HepG2 (cell line): ENCODE data around the gene RPRD2. TPM values are rescaled to one million over a fixed set of nuclear protein-coding genes. Genes with fewer than 3 reads are reported as not detected.

Experiments
- ATAC-seq: fragments of 200-7000 bp; cut with Tn5 transposase; 3 replicates; pipeline ENCODE4 v1.9.1; 2020; ENCODE audit warnings: mild to moderate bottlenecking, moderate library complexity
- BruUV-seq: library from RNA; stranded (reverse); fragments of 400-500 nt; replicated peaks from 2 replicates; lab custom pipeline; 2021; lab: Mats Ljungman, UMichigan
- CTCF ChIA-PET: fragments of 300-600 bp; formaldehyde crosslinking; extraction: SDS; loops from one replicate; lab custom pipeline; 2021; ENCODE audit warnings: low total read pairs, inconsistent platforms, low intra/inter-chr PET ratio; lab: Yijun Ruan, JAX
- POLR2A ChIA-PET: fragments of 350-600 bp; sonication (Branson Sonifier 250); formaldehyde crosslinking; loops from one replicate; lab custom pipeline; 2020; ENCODE audit warnings: antibody characterized with exemption, inconsistent platforms; lab: Yijun Ruan, JAX
- DNase-seq: peaks from one replicate; pipeline ENCODE4 v3.0.0-alpha.2; 2015; ENCODE audit warnings: low spot score
- FAIRE-seq: peaks from 3 replicates; lab custom pipeline; 2011; peaks lifted over from hg19 to GRCh38; lab: Jason Lieb, UNC
- H2AFZ ChIP-seq: one replicate; pipeline ENCODE4 v1.6.1; 2011; ENCODE audit warnings: low read length, inconsistent platforms
- H3K27ac ChIP-seq: fragments of 300-600 bp; 3 replicates; pipeline ENCODE4 v1.8.0; 2011; ENCODE audit warnings: mixed run types, mild to moderate bottlenecking, mixed read lengths, low read length, inconsistent platforms; ENCODE audit not compliant: insufficient read depth; ENCODE audit errors: extremely low read length
- H3K27me3 ChIP-seq, 2 experiments: fragments of 200-600 bp in 1 of 2; 2 replicates in 1 of 2; 3 replicates in 1 of 2; pipeline versions ENCODE4 v1.6.0 to v1.8.0; 2011; ENCODE audit warnings: low read length in 2 of 2, mild to moderate bottlenecking in 2 of 2, moderate library complexity in 2 of 2, inconsistent platforms in 1 of 2; ENCODE audit not compliant: insufficient read depth in 2 of 2, control insufficient read depth in 1 of 2
- H3K36me3 ChIP-seq, 2 experiments: fragments of 200-600 bp in 1 of 2; replicated peaks in 1 of 2; 2 replicates in 1 of 2; 3 replicates in 1 of 2; pipeline versions ENCODE4 v1.5.1 to v1.8.0; 2011; ENCODE audit warnings: low read length in 2 of 2, inconsistent platforms in 1 of 2; ENCODE audit not compliant: insufficient read depth in 2 of 2, control insufficient read depth in 1 of 2
- H3K4me1 ChIP-seq: 2 replicates; pipeline ENCODE4 v1.5.1; 2012; ENCODE audit warnings: low read length, inconsistent platforms; ENCODE audit not compliant: insufficient read depth
- H3K4me2 ChIP-seq: 2 replicates; pipeline ENCODE4 v1.6.0; 2011; ENCODE audit warnings: low read depth, low read length, inconsistent platforms
- H3K4me3 ChIP-seq, 3 experiments: fragments of 200-600 bp in 1 of 3; sonication (generic), shearing (Covaris generic) in 1 of 3; replicated peaks in 1 of 3; 2 replicates each; pipeline ENCODE4 v1.5.1; 2011 to 2016; ENCODE audit warnings: low read length in 3 of 3, inconsistent platforms in 2 of 3, low read depth in 2 of 3, mild to moderate bottlenecking in 2 of 3, control low read depth in 1 of 3, mixed read lengths in 1 of 3; ENCODE audit not compliant: insufficient read depth in 1 of 3
- H3K79me2 ChIP-seq: one replicate; pipeline ENCODE4 v1.6.1; 2011; ENCODE audit warnings: low read length, inconsistent platforms; ENCODE audit not compliant: insufficient read depth
- H3K9ac ChIP-seq: 2 replicates; pipeline ENCODE4 v1.6.0; 2011; ENCODE audit warnings: mild to moderate bottlenecking, low read depth, low read length, inconsistent platforms; ENCODE audit not compliant: insufficient read depth
- H3K9me3 ChIP-seq: 2 replicates; pipeline ENCODE4 v1.5.1; 2012; ENCODE audit warnings: mild to moderate bottlenecking, low read length
- H4K20me1 ChIP-seq: 2 replicates; pipeline ENCODE4 v1.6.0; 2011; ENCODE audit warnings: inconsistent platforms, mild to moderate bottlenecking, low read length, moderate library complexity; ENCODE audit not compliant: insufficient read depth
- BRCA1 ChIP-seq: sonication (generic); formaldehyde crosslinking; IDR thresholded peaks from 2 replicates; pipeline ENCODE4 v1.4.0; 2020; ENCODE audit warnings: missing genetic modification reagents
- DBP ChIP-seq: sonication (generic); formaldehyde crosslinking; IDR thresholded peaks from 2 replicates; pipeline ENCODE4 v1.4.0; 2020; ENCODE audit warnings: missing genetic modification reagents; ENCODE audit errors: not compliant biosample characterization
- DNMT1 ChIP-seq: sonication (generic); formaldehyde crosslinking; IDR thresholded peaks from 2 replicates; pipeline ENCODE4 v1.5.1; 2020; ENCODE audit warnings: mild to moderate bottlenecking, missing genetic modification reagents
- ERF ChIP-seq: IDR thresholded peaks from 2 replicates; pipeline ENCODE4 v1.6.1; 2018; ENCODE audit warnings: missing biosample characterization, missing genetic modification reagents
- IRX3 ChIP-seq: sonication (generic); formaldehyde crosslinking; IDR thresholded peaks from 2 replicates; pipeline ENCODE4 v1.8.1; 2023; ENCODE audit warnings: mild to moderate bottlenecking, low read depth, missing genetic modification reagents, borderline replicate concordance
- ISL2 ChIP-seq: sonication (generic); formaldehyde crosslinking; IDR thresholded peaks from 2 replicates; pipeline ENCODE4 v1.5.0; 2020; ENCODE audit warnings: missing genetic modification reagents
- LCORL ChIP-seq, 2 experiments: fragments of 450-650 bp in 1 of 2; sonication (generic) in 1 of 2; formaldehyde crosslinking in 1 of 2; IDR thresholded peaks; 2 replicates each; pipeline versions ENCODE4 v1.5.0 to v1.6.1; 2017 to 2020; ENCODE audit warnings: antibody characterized with exemption in 1 of 2, missing genetic modification reagents in 1 of 2
- PHF21A ChIP-seq: sonication (generic); formaldehyde crosslinking; IDR thresholded peaks from 2 replicates; pipeline ENCODE4 v1.5.0; 2020; ENCODE audit warnings: mild to moderate bottlenecking, missing genetic modification reagents
- SRSF9 ChIP-seq: fragments of 200-400 bp; formaldehyde crosslinking; IDR thresholded peaks from 2 replicates; pipeline ENCODE4 v1.6.1; 2018; ENCODE audit warnings: borderline replicate concordance, mild to moderate bottlenecking, low read depth, low read length; ENCODE audit not compliant: insufficient read depth, poor library complexity, severe bottlenecking
- ZBTB33 ChIP-seq: sonication (generic); formaldehyde crosslinking; IDR thresholded peaks from 2 replicates; pipeline ENCODE4 v1.4.0; 2020; ENCODE audit warnings: missing genetic modification reagents
- ZBTB43 ChIP-seq: sonication (generic); formaldehyde crosslinking; conservative IDR thresholded peaks from 2 replicates; pipeline ENCODE4 v1.4.0; 2020; ENCODE audit warnings: missing genetic modification reagents
- ZNF652 ChIP-seq: IDR thresholded peaks from 2 replicates; pipeline ENCODE4 v1.6.1; 2016; ENCODE audit warnings: low read depth, borderline replicate concordance
- ZNF674 ChIP-seq: sonication (generic); formaldehyde crosslinking; IDR thresholded peaks from 2 replicates; pipeline ENCODE4 v1.5.0; 2020; ENCODE audit warnings: low read depth, mild to moderate bottlenecking, missing genetic modification reagents
- ZNF746 ChIP-seq: sonication (generic); formaldehyde crosslinking; IDR thresholded peaks from 2 replicates; pipeline ENCODE4 v1.8.0; 2022; ENCODE audit warnings: mild to moderate bottlenecking, missing genetic modification reagents
- ZNF800 ChIP-seq: sonication (generic); formaldehyde crosslinking; IDR thresholded peaks from 2 replicates; pipeline ENCODE4 v1.4.0; 2020; ENCODE audit warnings: missing genetic modification reagents
- ZNF850 ChIP-seq: sonication (generic); formaldehyde crosslinking; conservative IDR thresholded peaks from 2 replicates; pipeline ENCODE4 v1.9.0; 2021; ENCODE audit warnings: mild to moderate bottlenecking, missing genetic modification reagents
- WGBS: methylation state at CpG from one replicate; pipeline ENCODE4 v1.1.6; 2017; ENCODE audit warnings: low lambda C conversion rate; 5-methylcytosine and 5-hydroxymethylcytosine counted together
- in situ Hi-C: cut with HindIII; loops from 2 replicates; pipeline ENCODE4 v1.10.0; 2017; ENCODE audit warnings: low pct_unique_long_range_greater_than_20kb; ENCODE audit not compliant: extremely low pct_ligation_motif_present
- intact Hi-C: fragments of 100-400 bp; cut with micrococcal nuclease; formaldehyde crosslinking; loops from one replicate; pipeline ENCODE4 v1.10.0; 2022; ENCODE audit not compliant: unreplicated experiment
- polyA plus RNA-seq, 8 experiments: library from polyadenylated mRNA; depleted of rRNA in 3 of 8; stranded (reverse) in 7 of 8; unstranded in 1 of 8; fragments of >200 nt; fragmentation: Illumina TruSeq in 4 of 8; extraction: Trizol in 4 of 8; gene quantifications; 2 replicates each; pipeline versions ENCODE4 v1.2.1 to v1.2.3, GENCODE V29; 2011 to 2016; ENCODE audit warnings: low read depth in 4 of 8, missing spikeins in 1 of 8, mixed read lengths in 1 of 8; ENCODE audit not compliant: insufficient read depth in 1 of 8
- total RNA-seq, 5 experiments: library from RNA; depleted of rRNA; stranded (reverse); fragments of >200 nt; fragmentation: Illumina TruSeq; extraction: Trizol; gene quantifications; 2 replicates each; pipeline ENCODE4 v1.2.3, GENCODE V29; 2016; ENCODE audit warnings: low read depth in 1 of 5
- TF ChIP-seq, protein P1 (sequence below): sonication (generic); formaldehyde crosslinking; IDR thresholded peaks from 2 replicates; pipeline ENCODE4 v1.5.0; 2020; ENCODE audit warnings: mild to moderate bottlenecking, low read depth, missing genetic modification reagents, borderline replicate concordance

RPRD2 gene
- total and polyA plus RNA-seq, 2 of the 13 experiments (the other 11 are each of a cell fraction or from before 2014, with no cell fraction given): 8.0 to 8.9 TPM

DNA sequence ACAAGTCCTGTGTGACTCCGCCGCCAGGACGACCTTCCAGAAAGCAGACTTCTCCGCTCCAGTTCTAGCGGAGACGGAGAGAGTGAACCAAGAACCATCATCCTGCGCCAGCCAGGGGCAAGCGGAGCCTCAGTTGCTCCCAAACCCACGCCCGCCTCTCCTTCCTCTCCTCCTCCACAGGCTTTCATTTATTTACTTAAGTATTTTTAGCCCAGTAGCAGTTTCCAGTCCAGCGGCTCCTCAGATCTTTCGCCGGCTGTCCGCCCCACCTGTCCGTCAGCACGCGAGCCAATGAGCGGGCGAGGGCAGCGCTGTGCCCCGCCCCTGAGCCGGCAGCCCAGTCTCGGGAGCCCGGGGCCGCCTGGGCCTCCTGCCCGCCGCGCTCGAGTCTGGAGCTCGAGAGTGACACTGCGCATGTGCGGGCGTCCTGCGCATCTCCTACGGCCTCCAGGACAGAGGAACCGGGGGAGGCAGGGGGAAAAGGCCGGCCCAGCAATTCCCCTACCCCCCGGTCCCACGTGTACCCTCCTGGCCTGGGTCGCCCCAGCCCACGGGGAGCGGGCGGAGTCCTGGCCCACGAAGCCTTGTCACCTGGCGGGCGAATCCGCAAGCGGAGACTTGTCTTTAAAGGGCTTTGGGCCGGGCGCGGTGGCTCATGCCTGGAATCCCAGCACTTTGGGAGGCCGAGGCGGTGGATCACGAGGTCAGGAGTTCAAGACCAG is 151.5 kb downstream of the RPRD2 start, which contains the start of gene FALEC:
Gene FALEC (plus strand): TSS at position 425 of the 722 bp plus-strand sequence.
- H3K79me2 ChIP-seq: no peaks in the 10 kb centered on the region
- FAIRE-seq: peak; percentile 72
- CTCF ChIA-PET: no interaction called here
- no peak for TF ChIP-seq IRX3
- TF ChIP-seq SRSF9: no peak
- no peak for TF ChIP-seq ISL2 (CRISPR knock-in tag)
- peak; percentile 35 for TF ChIP-seq PHF21A
- no peak for TF ChIP-seq ZNF674 (CRISPR knock-in tag)
- TF ChIP-seq DNMT1: no peak
- TF ChIP-seq ZNF850 (CRISPR knock-in tag): 0 out of 2 replicates have a peak, but pooled peaks have one; percentile 40
- TF ChIP-seq DBP (CRISPR knock-in tag): no peak
- 0 out of 2 replicates have a peak, but pooled peaks have one; percentile 12 for TF ChIP-seq ZBTB33 (CRISPR knock-in tag)
- no peak for TF ChIP-seq ZNF652 (CRISPR knock-in tag)
- no peak for TF ChIP-seq ZBTB43 (CRISPR knock-in tag)
- TF ChIP-seq, protein P1, sequence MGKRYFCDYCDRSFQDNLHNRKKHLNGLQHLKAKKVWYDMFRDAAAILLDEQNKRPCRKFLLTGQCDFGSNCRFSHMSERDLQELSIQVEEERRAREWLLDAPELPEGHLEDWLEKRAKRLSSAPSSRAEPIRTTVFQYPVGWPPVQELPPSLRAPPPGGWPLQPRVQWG: no peak
- no peak for TF ChIP-seq ERF (CRISPR knock-in tag)
- TF ChIP-seq BRCA1 (CRISPR knock-in tag): no peak
- no peak for TF ChIP-seq ZNF746
- TF ChIP-seq LCORL (IDR thresholded peaks at IDR 0.05): no peak
- TF ChIP-seq LCORL (CRISPR knock-in tag; IDR thresholded peaks at IDR 0.05): no peak; the same call in 1 of the 2 replicates
- TF ChIP-seq ZNF800 (CRISPR knock-in tag): peak; percentile 51; the same call in 1 of the 2 replicates

More for the DNA sequence above, 151.5 kb downstream of the RPRD2 start, which contains the start of gene FALEC:
- Histone ChIP-seq H3K27ac (peak within 1 kb of the TSS; percentile 82), H2AFZ (peak within 1 kb of the TSS; percentile 82), H3K9me3 (no peaks in the 10 kb centered on the region), H3K27me3 (no peaks in the 10 kb centered on the region; a peak in 1 of 5 replicates), H3K36me3 (no peaks in the 10 kb centered on the region), H4K20me1 (no peaks in the 10 kb centered on the region), H3K4me1 (peaks cover 32% of the 10 kb centered on the region), H3K4me3 (peak within 1 kb of the TSS; percentile 73 to 84 (median 80)), H3K4me2 (peak within 1 kb of the TSS; percentile 85), H3K9ac (peak within 1 kb of the TSS; percentile 81)
- 1% methylated on average over 26 of the region's 54 CpGs for WGBS
- POLR2A ChIA-PET: interaction anchor here (0.7 to 3.3 kb wide), 27 partner anchors 9 to 490 kb away, joined by 3 to 78 read pairs (median 4); partner anchors contain the start of genes ADAMTSL4, GOLPH3L, RPRD2 and TARS2
- intact Hi-C loops: loop anchor here (1.0 kb wide), 1 partner anchor 17 kb away; no protein-coding TSS in a partner anchor
- BruUV-seq: no TSS peak
- in situ Hi-C loops: no loop called here
- peak; percentile 93 for DNase-seq
- peak; percentile 95 for ATAC-seq
